22Rv1 (cell line): ENCODE measurements around the gene CD1E.
"Not testable (repeated sequence)": the region's sequence is repeated elsewhere in the genome, so short reads cannot be mapped to it uniquely, and the experiment has no call there.

Experiments
- H3K27ac ChIP-seq: fragments of 450-650 bp; 2 replicates; pipeline ENCODE4 v1.5.1; 2017
- CTCF ChIP-seq: fragments of 450-650 bp; IDR thresholded peaks from 2 replicates; pipeline ENCODE4 v1.5.1; 2017; ENCODE audit warnings: mild to moderate bottlenecking
- ZFX ChIP-seq: fragments of 450-650 bp; IDR thresholded peaks from 2 replicates; pipeline ENCODE4 v1.6.1; 2017; ENCODE audit warnings: antibody characterized with exemption, borderline replicate concordance

The CD1E gene

GRCh38 chr1:158366783-158367182, 13.1 kb downstream of the CD1E start:
- no peak overlapping the region for H3K27ac ChIP-seq
- TF ChIP-seq ZFX (no peak), CTCF (no peak)

- H3K27ac ChIP-seq: no peak overlapping the region
- TF ChIP-seq ZFX (no peak), CTCF (no peak)
Observed at GRCh38 chr1:158371188-158371953, 17.7 kb downstream of the CD1E start.

GRCh38 chr1:158374101-158374500, 20.4 kb downstream of the CD1E start:
- not testable (repeated sequence) for H3K27ac ChIP-seq

GRCh38 chr1:158374860-158375259, 21.2 kb downstream of the CD1E start:
- H3K27ac ChIP-seq: no peak overlapping the region
- TF ChIP-seq CTCF (no peak), ZFX (no peak)

- TF ChIP-seq CTCF: no peak
- TF ChIP-seq ZFX: no peak
- no peak overlapping the region for H3K27ac ChIP-seq
Observed at GRCh38 chr1:158390331-158390730, 36.6 kb downstream of the CD1E start.

- no peak overlapping the region for H3K27ac ChIP-seq
- TF ChIP-seq ZFX (no peak), CTCF (no peak)
Observed at GRCh38 chr1:158391099-158391498, 37.4 kb downstream of the CD1E start.

- H3K27ac ChIP-seq: no peak overlapping the region
- TF ChIP-seq CTCF: no peak
- no peak for TF ChIP-seq ZFX
Observed at GRCh38 chr1:158393476-158393875, 39.8 kb downstream of the CD1E start.

- no peak overlapping the region for H3K27ac ChIP-seq
- TF ChIP-seq ZFX (no peak), CTCF (no peak)
Observed at GRCh38 chr1:158396646-158397045, 43.0 kb downstream of the CD1E start.
